Neural crest cell (in vitro differentiated cells): Measurements from ENCODE around the gene CD38. TPM values are rescaled to one million over a fixed set of nuclear protein-coding genes. Genes with fewer than 3 reads are reported as not detected.

Experiments
- DNase-seq: peaks from one replicate; pipeline ENCODE4 v3.0.0; 2021; ENCODE audit warnings: low read depth, mixed read lengths, low spot score
- H3K27ac Mint-ChIP-seq: one replicate; pipeline ENCODE4 v1.8.0; 2021; ENCODE audit warnings: mild to moderate bottlenecking, mixed read lengths; ENCODE audit not compliant: unreplicated experiment
- H3K27me3 Mint-ChIP-seq: 2 replicates; pipeline ENCODE4 v1.8.0; 2021; ENCODE audit warnings: low read depth, mild to moderate bottlenecking, mixed read lengths
- H3K36me3 Mint-ChIP-seq: 2 replicates; pipeline ENCODE4 v1.8.0; 2021; ENCODE audit warnings: low read depth, mild to moderate bottlenecking, mixed read lengths
- H3K4me1 Mint-ChIP-seq: 2 replicates; pipeline ENCODE4 v1.8.0; 2021; ENCODE audit warnings: mixed read lengths
- H3K4me3 Mint-ChIP-seq: one replicate; pipeline ENCODE4 v1.8.0; 2021; ENCODE audit warnings: mild to moderate bottlenecking, mixed read lengths
- H3K9me3 Mint-ChIP-seq: 2 replicates; pipeline ENCODE4 v1.8.0; 2021; ENCODE audit warnings: mixed read lengths
- total RNA-seq: library from RNA; stranded (reverse); gene quantifications from 2 replicates; pipeline ENCODE4 v1.2.1, GENCODE V29; 2021
- TF ChIP-seq, protein P1 (sequence below): fragments of 200-600 bp; sonication (generic); conservative IDR thresholded peaks from 2 replicates; pipeline ENCODE4 v1.5.0; 2021; ENCODE audit warnings: antibody characterized with exemption, mild to moderate bottlenecking

CD38 gene
- total RNA-seq, 1 donor from 2014 or later, result 0.05 TPM

DNA sequence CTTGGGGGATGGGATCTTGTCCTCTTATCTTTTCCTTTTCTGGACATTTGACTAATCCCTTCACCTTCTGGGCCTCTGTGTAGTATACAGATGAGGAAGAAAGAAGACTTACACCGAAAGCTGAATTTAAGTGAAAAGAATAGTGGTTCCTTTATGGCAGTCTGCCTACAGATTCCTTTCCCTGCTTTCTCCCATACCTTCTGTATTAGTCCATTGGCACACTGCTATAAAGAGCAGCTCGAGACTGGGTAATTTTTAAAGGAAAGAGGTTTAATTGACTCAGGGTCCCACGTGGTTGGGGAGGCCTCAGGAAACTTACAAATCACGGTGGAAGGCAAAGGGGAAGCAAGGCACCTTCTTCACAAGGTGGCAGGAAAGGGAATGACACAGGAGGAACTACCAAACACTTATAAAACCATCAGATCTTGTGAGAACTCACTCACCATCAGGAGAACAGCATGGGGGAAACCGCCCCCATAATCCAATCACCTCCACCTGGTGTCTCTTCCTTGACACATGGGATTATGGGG, 34.0 kb upstream of the CD38 start:
- H3K27ac Mint-ChIP-seq, result no peak overlapping the region
- no peaks in the 10 kb centered on the region for H3K4me1 Mint-ChIP-seq
- H3K9me3 Mint-ChIP-seq, result peaks cover 12% of the 10 kb centered on the region
- DNase-seq, result no peak
- H3K27me3 Mint-ChIP-seq, result no peaks in the 10 kb centered on the region
- TF ChIP-seq, protein P1, sequence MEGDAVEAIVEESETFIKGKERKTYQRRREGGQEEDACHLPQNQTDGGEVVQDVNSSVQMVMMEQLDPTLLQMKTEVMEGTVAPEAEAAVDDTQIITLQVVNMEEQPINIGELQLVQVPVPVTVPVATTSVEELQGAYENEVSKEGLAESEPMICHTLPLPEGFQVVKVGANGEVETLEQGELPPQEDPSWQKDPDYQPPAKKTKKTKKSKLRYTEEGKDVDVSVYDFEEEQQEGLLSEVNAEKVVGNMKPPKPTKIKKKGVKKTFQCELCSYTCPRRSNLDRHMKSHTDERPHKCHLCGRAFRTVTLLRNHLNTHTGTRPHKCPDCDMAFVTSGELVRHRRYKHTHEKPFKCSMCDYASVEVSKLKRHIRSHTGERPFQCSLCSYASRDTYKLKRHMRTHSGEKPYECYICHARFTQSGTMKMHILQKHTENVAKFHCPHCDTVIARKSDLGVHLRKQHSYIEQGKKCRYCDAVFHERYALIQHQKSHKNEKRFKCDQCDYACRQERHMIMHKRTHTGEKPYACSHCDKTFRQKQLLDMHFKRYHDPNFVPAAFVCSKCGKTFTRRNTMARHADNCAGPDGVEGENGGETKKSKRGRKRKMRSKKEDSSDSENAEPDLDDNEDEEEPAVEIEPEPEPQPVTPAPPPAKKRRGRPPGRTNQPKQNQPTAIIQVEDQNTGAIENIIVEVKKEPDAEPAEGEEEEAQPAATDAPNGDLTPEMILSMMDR, result no peak
- H3K4me3 Mint-ChIP-seq, result no peak overlapping the region
- H3K36me3 Mint-ChIP-seq, result peaks cover 7% of the 10 kb centered on the region

DNA sequence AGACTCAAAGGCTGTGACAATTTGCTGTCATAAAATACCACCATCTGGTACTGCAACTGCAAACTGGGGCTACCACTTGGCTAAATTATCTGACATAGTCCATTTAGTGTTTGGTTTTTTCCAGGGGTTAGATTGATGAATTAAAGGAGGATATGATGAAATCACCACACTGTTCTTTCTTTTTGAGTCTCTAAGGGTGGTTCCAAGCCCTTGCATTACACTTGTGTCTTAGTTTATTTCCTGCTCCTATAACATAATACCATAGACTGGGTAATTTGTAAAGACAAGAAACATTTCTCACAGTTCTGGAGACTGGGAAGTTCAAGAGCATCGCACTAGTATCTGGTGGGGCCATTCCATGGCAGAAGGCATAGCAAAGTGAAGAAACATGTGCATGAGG, 32.0 kb upstream of the CD38 start:
- Mint-ChIP-seq H3K9me3 (peaks cover 10% of the 10 kb centered on the region), H3K27ac (no peak overlapping the region), H3K4me1 (no peaks in the 10 kb centered on the region), H3K27me3 (no peaks in the 10 kb centered on the region), H3K36me3 (peaks cover 5% of the 10 kb centered on the region), H3K4me3 (no peak overlapping the region)
- TF ChIP-seq, protein P1, result no peak
- no peak for DNase-seq

DNA sequence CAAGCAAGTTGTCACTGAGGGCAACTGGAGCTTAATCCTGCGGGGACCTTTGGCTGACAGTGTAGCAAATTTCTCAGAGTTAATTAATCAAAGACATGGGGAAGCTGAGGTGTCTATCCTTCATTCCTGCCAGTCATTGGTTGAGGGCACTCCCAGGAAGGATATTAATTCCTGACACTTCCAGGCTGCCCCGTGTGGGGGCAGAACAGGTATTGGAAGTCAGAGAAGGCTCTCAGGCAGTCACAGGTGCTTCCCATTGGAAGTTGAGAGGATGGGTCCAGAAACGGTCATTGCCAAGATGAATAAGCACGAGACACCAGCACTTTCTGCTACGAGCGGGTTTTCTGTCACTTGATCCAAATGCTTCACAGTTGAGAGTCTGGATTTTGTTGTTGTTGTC, 29.1 kb upstream of the CD38 start:
- TF ChIP-seq, protein P1, result no peak
- Mint-ChIP-seq H3K27ac (no peak overlapping the region), H3K27me3 (no peaks in the 10 kb centered on the region), H3K4me3 (no peak overlapping the region), H3K4me1 (no peaks in the 10 kb centered on the region), H3K9me3 (peaks cover 3% of the 10 kb centered on the region), H3K36me3 (no peaks in the 10 kb centered on the region)
- DNase-seq, result no peak

DNA sequence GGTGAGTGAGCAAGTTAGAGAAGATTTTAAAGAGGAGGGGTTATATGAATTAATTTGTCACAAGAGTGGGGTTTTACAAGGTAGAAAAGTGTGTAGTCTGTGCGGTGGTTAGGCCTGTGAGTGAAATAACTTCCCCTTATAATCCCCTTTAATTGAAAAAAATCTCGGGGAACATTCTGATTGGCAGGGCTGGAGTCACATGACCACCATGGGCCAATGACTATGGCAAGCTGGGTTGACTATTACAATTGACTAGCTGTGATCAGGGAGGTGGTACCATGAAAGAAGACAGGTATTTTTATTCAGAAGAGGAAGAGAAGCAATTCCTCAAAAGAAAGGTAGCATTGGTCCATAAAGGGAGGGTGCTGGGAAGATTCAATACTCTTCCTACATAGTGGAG, 27.0 kb upstream of the CD38 start:
- no peak overlapping the region for H3K27ac Mint-ChIP-seq
- H3K36me3 Mint-ChIP-seq, result no peaks in the 10 kb centered on the region
- TF ChIP-seq, protein P1, result no peak
- H3K4me1 Mint-ChIP-seq, result no peaks in the 10 kb centered on the region
- DNase-seq, result no peak
- H3K9me3 Mint-ChIP-seq, result peaks cover 2% of the 10 kb centered on the region
- H3K4me3 Mint-ChIP-seq, result no peak overlapping the region
- no peaks in the 10 kb centered on the region for H3K27me3 Mint-ChIP-seq

DNA sequence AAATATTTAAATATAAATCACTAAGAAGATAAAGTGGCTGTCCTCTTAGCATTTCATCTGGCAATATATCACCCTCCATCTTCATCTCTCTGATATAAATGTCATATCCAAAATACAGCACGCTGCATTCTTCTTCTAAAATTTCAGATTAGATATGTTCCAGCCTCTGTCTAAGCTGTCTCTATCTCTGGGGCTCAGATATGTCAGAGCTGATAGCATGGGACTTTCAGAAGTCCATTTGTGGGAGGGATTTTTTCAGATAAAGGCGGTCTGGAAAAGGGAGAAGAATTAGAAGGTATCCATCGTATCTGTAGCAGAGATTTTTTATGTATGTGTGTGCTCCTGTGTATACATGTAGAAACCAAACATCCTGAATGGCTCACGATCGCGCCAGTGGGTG, 25.0 kb upstream of the CD38 start:
- Mint-ChIP-seq H3K36me3 (no peaks in the 10 kb centered on the region), H3K4me3 (no peak overlapping the region), H3K27me3 (no peaks in the 10 kb centered on the region), H3K9me3 (no peaks in the 10 kb centered on the region), H3K4me1 (no peaks in the 10 kb centered on the region), H3K27ac (no peak overlapping the region)
- TF ChIP-seq, protein P1, result no peak
- no peak for DNase-seq

DNA sequence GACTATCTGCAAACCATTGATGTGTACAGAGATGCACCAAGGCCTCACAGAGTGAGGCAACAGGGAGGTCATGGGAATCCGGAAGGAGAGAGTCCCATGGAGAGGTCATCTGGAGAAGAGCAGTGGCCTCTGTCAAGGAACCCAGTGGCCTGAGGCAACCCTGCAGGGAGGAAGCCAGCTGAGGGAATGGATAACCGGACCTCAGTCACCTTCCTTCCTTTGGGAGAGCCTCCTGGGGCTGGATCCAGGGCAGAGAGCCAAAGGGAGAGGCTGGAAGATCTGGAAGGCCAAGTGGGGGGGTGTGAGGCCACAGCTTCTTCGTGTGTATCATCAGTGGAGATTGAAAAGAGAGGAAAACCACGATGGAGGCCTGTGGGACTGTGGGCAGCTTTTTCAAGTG, 24.3 kb upstream of the CD38 start:
- H3K4me3 Mint-ChIP-seq, result no peak overlapping the region
- no peaks in the 10 kb centered on the region for H3K36me3 Mint-ChIP-seq
- DNase-seq, result no peak
- TF ChIP-seq, protein P1, result no peak
- no peak overlapping the region for H3K27ac Mint-ChIP-seq
- H3K4me1 Mint-ChIP-seq, result no peaks in the 10 kb centered on the region
- no peaks in the 10 kb centered on the region for H3K9me3 Mint-ChIP-seq
- H3K27me3 Mint-ChIP-seq, result no peaks in the 10 kb centered on the region
